ENCODE measurements around the gene LRTM2. TPM values are rescaled to one million over a fixed set of nuclear protein-coding genes. Genes with fewer than 3 reads are reported as not detected.

The LRTM2 gene
- total RNA-seq, 1 donor from 2014 or later = 14.6 TPM

- no peak for DNase-seq
- H3K27me3 Mint-ChIP-seq (ENCODE audit: unreplicated experiment) = peaks cover 10% of the 10 kb centered on the region
- TF ChIP-seq, protein P1, sequence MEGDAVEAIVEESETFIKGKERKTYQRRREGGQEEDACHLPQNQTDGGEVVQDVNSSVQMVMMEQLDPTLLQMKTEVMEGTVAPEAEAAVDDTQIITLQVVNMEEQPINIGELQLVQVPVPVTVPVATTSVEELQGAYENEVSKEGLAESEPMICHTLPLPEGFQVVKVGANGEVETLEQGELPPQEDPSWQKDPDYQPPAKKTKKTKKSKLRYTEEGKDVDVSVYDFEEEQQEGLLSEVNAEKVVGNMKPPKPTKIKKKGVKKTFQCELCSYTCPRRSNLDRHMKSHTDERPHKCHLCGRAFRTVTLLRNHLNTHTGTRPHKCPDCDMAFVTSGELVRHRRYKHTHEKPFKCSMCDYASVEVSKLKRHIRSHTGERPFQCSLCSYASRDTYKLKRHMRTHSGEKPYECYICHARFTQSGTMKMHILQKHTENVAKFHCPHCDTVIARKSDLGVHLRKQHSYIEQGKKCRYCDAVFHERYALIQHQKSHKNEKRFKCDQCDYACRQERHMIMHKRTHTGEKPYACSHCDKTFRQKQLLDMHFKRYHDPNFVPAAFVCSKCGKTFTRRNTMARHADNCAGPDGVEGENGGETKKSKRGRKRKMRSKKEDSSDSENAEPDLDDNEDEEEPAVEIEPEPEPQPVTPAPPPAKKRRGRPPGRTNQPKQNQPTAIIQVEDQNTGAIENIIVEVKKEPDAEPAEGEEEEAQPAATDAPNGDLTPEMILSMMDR (IDR thresholded peaks at IDR 0.05; ENCODE audit: partially characterized antibody, unreplicated experiment) = no peak
- H3K36me3 Mint-ChIP-seq (ENCODE audit: unreplicated experiment) = peaks cover 12% of the 10 kb centered on the region
- H3K4me1 Mint-ChIP-seq (ENCODE audit: low read depth, unreplicated experiment) = peaks cover 57% of the 10 kb centered on the region
- no peak overlapping the region for H3K4me3 Mint-ChIP-seq (ENCODE audit: unreplicated experiment)
- H3K9me3 Mint-ChIP-seq (ENCODE audit: unreplicated experiment) = peaks cover 26% of the 10 kb centered on the region
- peak overlapping the region; percentile 67 for H3K27ac Mint-ChIP-seq (ENCODE audit: unreplicated experiment)
These were observed 50.9 kb downstream of the LRTM2 start for GRCh38 chr12:1870998-1871917.

GRCh38 chr12:1872001-1872400, 51.6 kb downstream of the LRTM2 start:
- TF ChIP-seq, protein P1 (IDR thresholded peaks at IDR 0.05; ENCODE audit: partially characterized antibody, unreplicated experiment) = no peak
- H3K4me3 Mint-ChIP-seq (ENCODE audit: unreplicated experiment) = no peak overlapping the region
- peaks cover 26% of the 10 kb centered on the region for H3K9me3 Mint-ChIP-seq (ENCODE audit: unreplicated experiment)
- peaks cover 12% of the 10 kb centered on the region for H3K36me3 Mint-ChIP-seq (ENCODE audit: unreplicated experiment)
- DNase-seq = no peak
- peak overlapping the region; percentile 3 for H3K27ac Mint-ChIP-seq (ENCODE audit: unreplicated experiment)
- peaks cover 57% of the 10 kb centered on the region for H3K4me1 Mint-ChIP-seq (ENCODE audit: low read depth, unreplicated experiment)
- H3K27me3 Mint-ChIP-seq (ENCODE audit: unreplicated experiment) = peaks cover 12% of the 10 kb centered on the region

DNA sequence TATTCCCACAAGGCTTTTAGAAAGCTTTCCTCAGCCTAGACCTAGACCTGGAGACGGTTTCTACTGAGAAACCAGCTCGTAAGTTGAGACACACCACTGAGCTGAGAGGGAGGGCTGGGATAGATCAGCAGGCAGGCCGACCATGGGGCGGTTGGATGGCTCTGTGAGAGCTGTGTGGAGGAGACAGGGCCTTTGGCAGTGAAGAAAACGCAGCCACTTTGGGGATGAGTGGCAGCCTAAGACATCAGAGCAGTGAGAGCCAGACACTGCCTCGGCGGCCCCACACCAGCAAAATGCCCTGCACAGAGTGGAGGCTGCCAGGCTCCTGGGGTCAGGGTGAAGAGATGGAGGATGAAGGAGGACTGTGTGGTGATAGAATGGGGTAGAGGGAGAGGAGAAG, 52.1 kb downstream of the LRTM2 start:
- peaks cover 12% of the 10 kb centered on the region for H3K27me3 Mint-ChIP-seq (ENCODE audit: unreplicated experiment)
- peaks cover 12% of the 10 kb centered on the region for H3K36me3 Mint-ChIP-seq (ENCODE audit: unreplicated experiment)
- TF ChIP-seq, protein P1 (IDR thresholded peaks at IDR 0.05; ENCODE audit: partially characterized antibody, unreplicated experiment) = no peak
- H3K4me3 Mint-ChIP-seq (ENCODE audit: unreplicated experiment) = peak overlapping the region; percentile 12
- H3K4me1 Mint-ChIP-seq (ENCODE audit: low read depth, unreplicated experiment) = peaks cover 59% of the 10 kb centered on the region
- no peak for DNase-seq
- H3K9me3 Mint-ChIP-seq (ENCODE audit: unreplicated experiment) = peaks cover 24% of the 10 kb centered on the region
- peak overlapping the region; percentile 3 for H3K27ac Mint-ChIP-seq (ENCODE audit: unreplicated experiment)

GRCh38 chr12:1873531-1874510, 53.5 kb downstream of the LRTM2 start:
- Mint-ChIP-seq H3K36me3 (ENCODE audit: unreplicated experiment) (peaks cover 5% of the 10 kb centered on the region), H3K27me3 (ENCODE audit: unreplicated experiment) (peaks cover 12% of the 10 kb centered on the region), H3K4me3 (ENCODE audit: unreplicated experiment) (peak overlapping the region; percentile 40), H3K27ac (ENCODE audit: unreplicated experiment) (peak overlapping the region; percentile 85), H3K4me1 (ENCODE audit: low read depth, unreplicated experiment) (peaks cover 65% of the 10 kb centered on the region), H3K9me3 (ENCODE audit: unreplicated experiment) (peaks cover 22% of the 10 kb centered on the region)
- peak; percentile 38 for DNase-seq
- TF ChIP-seq, protein P1 (IDR thresholded peaks at IDR 0.05; ENCODE audit: partially characterized antibody, unreplicated experiment) = no peak
